Keratinocyte (primary cell): Measurements from ENCODE around the gene COMMD9.

Experiments used
- EZH2 ChIP-seq: IDR thresholded peaks from one replicate; pipeline ENCODE4 v1.6.1; 2012; ENCODE audit warnings: inconsistent platforms, mild to moderate bottlenecking, low read length, moderate library complexity
- TF ChIP-seq, protein P1 (sequence below), 3 experiments: IDR thresholded peaks in 1 of 3; conservative IDR thresholded peaks in 1 of 3; optimal IDR thresholded peaks in 1 of 3; 2 replicates in 2 of 3; 3 replicates in 1 of 3; pipeline versions ENCODE3 to v1.5.1; 2011; ENCODE audit warnings: low read length in 3 of 3, mild to moderate bottlenecking in 3 of 3, moderate library complexity in 2 of 3, control low read depth in 1 of 3, inconsistent platforms in 1 of 3; ENCODE audit not compliant: insufficient read depth in 2 of 3; ENCODE audit errors: extremely low read depth in 1 of 3

GRCh38 chr11:36278531-36279282 lies 10.5 kb downstream of the COMMD9 start:
- TF ChIP-seq, protein P1, sequence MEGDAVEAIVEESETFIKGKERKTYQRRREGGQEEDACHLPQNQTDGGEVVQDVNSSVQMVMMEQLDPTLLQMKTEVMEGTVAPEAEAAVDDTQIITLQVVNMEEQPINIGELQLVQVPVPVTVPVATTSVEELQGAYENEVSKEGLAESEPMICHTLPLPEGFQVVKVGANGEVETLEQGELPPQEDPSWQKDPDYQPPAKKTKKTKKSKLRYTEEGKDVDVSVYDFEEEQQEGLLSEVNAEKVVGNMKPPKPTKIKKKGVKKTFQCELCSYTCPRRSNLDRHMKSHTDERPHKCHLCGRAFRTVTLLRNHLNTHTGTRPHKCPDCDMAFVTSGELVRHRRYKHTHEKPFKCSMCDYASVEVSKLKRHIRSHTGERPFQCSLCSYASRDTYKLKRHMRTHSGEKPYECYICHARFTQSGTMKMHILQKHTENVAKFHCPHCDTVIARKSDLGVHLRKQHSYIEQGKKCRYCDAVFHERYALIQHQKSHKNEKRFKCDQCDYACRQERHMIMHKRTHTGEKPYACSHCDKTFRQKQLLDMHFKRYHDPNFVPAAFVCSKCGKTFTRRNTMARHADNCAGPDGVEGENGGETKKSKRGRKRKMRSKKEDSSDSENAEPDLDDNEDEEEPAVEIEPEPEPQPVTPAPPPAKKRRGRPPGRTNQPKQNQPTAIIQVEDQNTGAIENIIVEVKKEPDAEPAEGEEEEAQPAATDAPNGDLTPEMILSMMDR (optimal IDR thresholded peaks at IDR 0.05 in 1 of 3, IDR thresholded peaks at IDR 0.05 in 1 of 3, conservative IDR thresholded peaks at IDR 0.05 in 1 of 3; ENCODE audit: extremely low read depth in 1 of 3, insufficient read depth in 2 of 3, low read length in 3 of 3) = no peak
- no peak for TF ChIP-seq EZH2
